T-helper 1 cell treated with Interleukin-12 subunit alpha and Interleukin-12 subunit beta and Interleukin-4 antibody, amounts not matched to agents 30 μg/mL and 1 μg/mL, for 36 hours (primary cell): ENCODE data around the gene COL4A2.

Experiments
- H3K27ac Mint-ChIP-seq: one replicate; pipeline ENCODE4 v1.8.0; 2021; ENCODE audit warnings: mild to moderate bottlenecking, mixed read lengths
- H3K27me3 Mint-ChIP-seq: one replicate; pipeline ENCODE4 v1.8.0; 2021; ENCODE audit warnings: low read depth, mixed read lengths
- H3K36me3 Mint-ChIP-seq: one replicate; pipeline ENCODE4 v1.8.0; 2021; ENCODE audit warnings: low read depth, mixed read lengths
- H3K4me1 Mint-ChIP-seq: one replicate; pipeline ENCODE4 v1.8.0; 2021; ENCODE audit warnings: low read depth, mixed read lengths
- H3K4me3 Mint-ChIP-seq: one replicate; pipeline ENCODE4 v1.8.0; 2021; ENCODE audit warnings: mild to moderate bottlenecking, moderate library complexity, mixed read lengths
- H3K9me3 Mint-ChIP-seq: one replicate; pipeline ENCODE4 v1.8.0; 2021; ENCODE audit warnings: mixed read lengths

COL4A2 gene

DNA sequence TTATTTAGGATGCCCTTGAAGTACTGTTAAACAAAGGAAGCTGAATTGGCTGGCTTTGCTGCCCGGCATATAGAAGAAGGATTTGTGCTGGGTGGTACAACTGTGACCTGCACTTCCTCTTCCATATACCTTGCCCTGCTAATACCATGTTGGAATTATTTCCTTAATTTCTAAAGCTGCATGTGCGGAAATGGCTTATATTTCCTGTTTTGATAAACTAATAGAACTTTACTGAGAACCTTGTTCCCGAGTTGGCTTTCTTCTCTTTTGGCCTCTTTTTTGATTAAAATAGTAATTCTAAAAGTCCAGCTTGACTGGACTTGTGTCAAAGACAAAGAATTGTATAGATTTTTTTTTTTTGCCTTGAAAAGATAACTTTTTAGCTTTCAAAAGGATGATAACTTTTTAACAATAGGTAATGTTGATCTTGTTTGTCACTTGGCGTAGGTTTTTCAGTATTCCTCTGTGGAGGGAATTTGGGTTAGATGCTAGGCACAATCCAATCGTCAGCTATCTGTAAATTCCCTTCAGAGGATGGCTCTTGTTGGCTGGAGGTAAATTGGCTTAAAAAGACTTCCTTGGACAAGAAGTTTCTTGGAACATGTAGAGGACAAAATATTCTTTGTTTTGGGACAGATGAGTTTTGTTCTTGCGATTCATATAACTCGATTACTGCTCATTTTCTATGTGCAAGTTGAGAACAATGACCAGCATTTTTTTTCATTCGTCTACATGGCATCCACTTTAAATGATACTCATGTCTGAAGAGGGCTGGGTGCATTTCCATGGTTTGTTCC lies 41.4 kb downstream of the COL4A2 start:
- H3K9me3 Mint-ChIP-seq = no peaks in the 10 kb centered on the region

DNA sequence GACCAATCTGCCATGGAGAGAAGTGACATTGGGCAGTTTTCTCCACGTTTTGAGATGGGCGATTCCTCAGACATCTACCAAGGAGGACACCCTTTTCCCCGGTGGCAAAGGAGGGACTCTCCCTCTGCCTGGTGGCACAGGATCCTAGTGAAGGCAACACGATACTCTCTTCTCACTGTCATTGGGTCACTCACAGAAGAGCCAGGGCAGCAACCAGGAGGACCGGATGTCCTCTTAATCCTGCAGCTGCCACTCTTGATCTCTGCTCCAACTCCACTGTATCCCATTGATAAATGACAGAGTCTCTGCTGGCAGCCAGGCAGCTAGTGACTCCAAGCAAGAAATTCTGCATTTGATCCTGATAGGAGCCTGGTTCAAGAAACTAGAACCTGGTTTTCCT lies 42.2 kb downstream of the COL4A2 start:
- H3K27me3 Mint-ChIP-seq = peaks cover 23% of the 10 kb centered on the region
- H3K4me3 Mint-ChIP-seq = no peak overlapping the region
- no peaks in the 10 kb centered on the region for H3K4me1 Mint-ChIP-seq
- no peak overlapping the region for H3K27ac Mint-ChIP-seq
- H3K9me3 Mint-ChIP-seq = no peaks in the 10 kb centered on the region
- H3K36me3 Mint-ChIP-seq = no peaks in the 10 kb centered on the region

More for the DNA sequence above, 41.4 kb downstream of the COL4A2 start:
- Mint-ChIP-seq H3K27me3 (peaks cover 28% of the 10 kb centered on the region), H3K27ac (no peak overlapping the region), H3K36me3 (no peaks in the 10 kb centered on the region), H3K4me3 (no peak overlapping the region), H3K4me1 (no peaks in the 10 kb centered on the region)

DNA sequence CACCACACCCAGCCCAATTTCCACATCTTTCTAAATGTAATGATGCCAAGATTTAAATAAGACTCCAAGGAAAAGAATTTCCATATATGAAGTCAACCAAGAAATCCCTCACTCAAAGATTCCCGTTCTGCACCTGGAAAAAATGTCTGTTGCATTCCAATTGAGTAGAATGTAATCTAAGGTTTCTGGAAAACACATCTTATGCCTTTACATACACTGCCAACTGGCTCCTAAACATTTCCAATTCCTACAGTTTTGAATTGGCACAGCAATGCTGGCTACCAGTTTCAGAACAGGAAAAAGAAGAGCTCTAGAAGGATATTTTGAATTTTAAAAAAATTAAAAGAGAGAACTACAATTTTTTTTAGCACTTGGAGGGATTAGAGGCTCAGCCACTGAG lies 43.0 kb downstream of the COL4A2 start:
- Mint-ChIP-seq H3K27ac (no peak overlapping the region), H3K4me1 (no peaks in the 10 kb centered on the region), H3K4me3 (no peak overlapping the region), H3K9me3 (no peaks in the 10 kb centered on the region), H3K36me3 (no peaks in the 10 kb centered on the region), H3K27me3 (peaks cover 23% of the 10 kb centered on the region)

DNA sequence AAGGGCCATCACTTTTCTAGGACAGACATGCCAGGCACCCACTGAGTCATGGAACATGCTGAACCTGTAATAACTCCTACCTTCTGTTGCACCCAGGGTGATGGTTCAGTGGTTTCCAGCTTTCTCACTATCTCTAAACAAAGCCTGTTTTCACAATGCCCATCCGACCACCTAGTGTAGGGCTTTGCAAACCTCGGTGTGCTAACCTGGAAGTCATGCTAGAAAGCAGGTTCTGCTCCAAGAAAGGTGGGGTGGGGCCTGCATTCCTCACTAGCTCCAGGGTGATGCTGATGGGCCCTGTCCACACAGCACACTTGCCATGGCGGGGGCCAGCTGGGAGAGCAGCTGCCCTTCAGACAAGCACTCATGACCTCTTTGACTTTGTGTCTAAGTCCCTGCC lies 43.4 kb downstream of the COL4A2 start:
- H3K4me1 Mint-ChIP-seq = no peaks in the 10 kb centered on the region
- peaks cover 23% of the 10 kb centered on the region for H3K27me3 Mint-ChIP-seq
- no peak overlapping the region for H3K4me3 Mint-ChIP-seq
- no peak overlapping the region for H3K27ac Mint-ChIP-seq
- H3K9me3 Mint-ChIP-seq = no peaks in the 10 kb centered on the region
- H3K36me3 Mint-ChIP-seq = no peaks in the 10 kb centered on the region

DNA sequence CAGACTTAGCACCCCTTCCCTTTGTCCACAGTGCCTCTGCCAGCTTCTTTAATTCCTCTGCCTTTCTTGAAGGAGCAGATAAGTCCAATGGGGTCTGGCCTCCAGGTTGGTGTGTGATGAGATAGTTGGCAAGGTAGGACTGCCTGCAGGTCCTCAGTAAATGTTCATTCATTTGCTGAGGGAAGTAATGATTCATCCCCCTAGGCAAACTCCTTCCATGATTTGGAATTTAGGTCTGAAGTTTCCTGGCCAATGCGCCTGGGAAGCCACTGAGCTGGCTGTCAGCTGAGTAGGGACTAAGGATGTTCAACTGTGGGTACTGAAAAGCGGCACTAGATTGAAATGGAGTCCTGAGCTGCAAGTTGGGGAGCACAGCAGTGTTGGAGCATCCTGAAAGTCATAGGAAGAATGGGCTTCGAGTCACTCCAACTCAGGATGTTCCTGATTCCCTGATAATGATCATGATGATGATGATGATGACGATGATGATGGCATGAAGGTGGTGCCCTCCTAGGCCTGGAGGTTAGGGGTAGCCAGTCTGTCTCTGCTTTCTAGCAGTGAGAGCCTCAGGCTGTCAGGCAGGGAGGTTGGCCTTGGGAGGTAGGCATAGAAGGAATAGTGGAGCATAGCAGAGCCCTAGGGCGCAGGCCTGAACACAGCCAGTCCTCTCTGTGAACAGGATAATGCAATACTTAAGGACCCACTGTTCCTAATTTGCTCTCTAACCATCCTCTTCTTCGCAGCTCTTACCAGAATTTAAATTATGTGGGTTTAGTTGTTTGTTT lies 44.7 kb downstream of the COL4A2 start:
- Mint-ChIP-seq H3K36me3 (no peaks in the 10 kb centered on the region), H3K4me1 (no peaks in the 10 kb centered on the region), H3K4me3 (no peak overlapping the region), H3K27ac (no peak overlapping the region), H3K27me3 (peaks cover 23% of the 10 kb centered on the region), H3K9me3 (no peaks in the 10 kb centered on the region)

DNA sequence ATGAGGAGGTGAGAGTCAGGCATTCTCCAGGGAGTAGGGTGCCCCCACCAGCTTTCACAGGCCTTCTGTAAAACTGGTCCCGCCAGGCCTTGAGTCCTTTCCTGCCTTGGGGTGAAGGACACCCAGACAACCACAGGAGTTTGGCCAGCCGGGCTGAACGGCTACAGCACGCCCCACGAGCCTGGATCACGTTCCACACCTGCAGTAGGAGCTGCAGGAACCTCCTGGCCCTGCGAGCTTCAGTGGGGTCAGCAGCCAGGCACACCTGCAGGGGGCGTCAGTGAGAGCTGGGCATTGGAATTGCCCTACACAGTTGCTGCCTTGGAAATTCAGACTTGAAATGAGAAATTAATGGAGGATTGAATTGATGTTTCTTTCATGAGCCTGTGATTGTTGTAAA lies 45.7 kb downstream of the COL4A2 start:
- H3K4me1 Mint-ChIP-seq = no peaks in the 10 kb centered on the region
- H3K4me3 Mint-ChIP-seq = no peak overlapping the region
- peaks cover 23% of the 10 kb centered on the region for H3K27me3 Mint-ChIP-seq
- no peak overlapping the region for H3K27ac Mint-ChIP-seq
- no peaks in the 10 kb centered on the region for H3K9me3 Mint-ChIP-seq
- no peaks in the 10 kb centered on the region for H3K36me3 Mint-ChIP-seq

DNA sequence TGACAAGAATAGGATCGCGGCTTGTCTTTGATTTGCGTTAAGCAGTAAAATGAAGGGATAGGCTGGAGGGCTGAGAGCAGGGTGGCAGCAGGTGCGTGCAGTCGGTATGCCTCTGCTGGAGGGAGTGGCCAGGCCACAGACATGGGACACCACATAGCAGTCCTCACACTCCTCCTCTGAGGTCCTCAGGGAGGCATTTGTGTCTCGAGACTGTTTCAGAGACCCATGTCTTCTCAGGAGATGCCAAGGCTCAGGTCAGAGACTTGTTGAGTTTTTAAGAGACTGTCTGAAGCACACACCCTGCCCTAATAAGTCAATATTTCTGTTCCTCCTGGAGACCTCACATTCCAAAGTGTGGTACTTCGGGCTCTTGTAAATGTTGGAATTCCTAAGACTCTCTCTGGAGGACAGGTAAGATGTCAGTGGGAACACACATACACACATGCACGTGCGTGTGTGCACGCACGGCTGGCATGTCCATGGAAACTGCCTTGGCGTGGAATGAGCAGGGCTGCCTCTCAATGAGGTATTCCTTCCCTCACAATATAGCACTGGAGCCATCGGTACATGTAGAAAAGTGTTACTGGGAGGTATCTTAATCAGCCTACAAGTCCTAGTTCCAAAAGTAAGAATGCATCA lies 46.4 kb downstream of the COL4A2 start:
- Mint-ChIP-seq H3K27ac (no peak overlapping the region), H3K27me3 (peaks cover 21% of the 10 kb centered on the region), H3K36me3 (no peaks in the 10 kb centered on the region), H3K4me1 (no peaks in the 10 kb centered on the region), H3K9me3 (no peaks in the 10 kb centered on the region), H3K4me3 (no peak overlapping the region)

DNA sequence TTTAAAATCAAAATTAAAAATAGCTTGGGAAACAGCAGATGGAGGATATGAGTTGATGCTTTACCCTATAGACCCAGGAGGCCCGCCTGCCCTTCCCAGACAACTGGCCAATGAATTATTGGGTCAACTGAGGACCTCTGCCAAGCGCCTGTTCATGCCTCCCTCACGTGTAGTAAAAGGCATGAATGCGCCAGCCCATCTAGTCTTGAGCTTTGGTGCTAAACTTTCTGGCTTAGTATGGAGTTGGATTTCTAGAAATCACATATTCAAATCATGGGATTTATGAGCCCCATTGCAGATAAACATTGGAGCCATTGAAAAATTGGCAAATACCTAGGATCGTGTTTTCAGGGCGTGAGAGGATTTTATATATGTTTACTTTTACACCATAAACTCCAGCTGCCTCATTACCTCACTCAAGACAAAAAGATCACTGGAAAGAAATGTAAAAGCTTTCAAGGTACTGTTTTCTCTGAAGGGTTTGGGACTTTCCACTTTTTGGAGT lies 47.1 kb downstream of the COL4A2 start:
- no peaks in the 10 kb centered on the region for H3K36me3 Mint-ChIP-seq

DNA sequence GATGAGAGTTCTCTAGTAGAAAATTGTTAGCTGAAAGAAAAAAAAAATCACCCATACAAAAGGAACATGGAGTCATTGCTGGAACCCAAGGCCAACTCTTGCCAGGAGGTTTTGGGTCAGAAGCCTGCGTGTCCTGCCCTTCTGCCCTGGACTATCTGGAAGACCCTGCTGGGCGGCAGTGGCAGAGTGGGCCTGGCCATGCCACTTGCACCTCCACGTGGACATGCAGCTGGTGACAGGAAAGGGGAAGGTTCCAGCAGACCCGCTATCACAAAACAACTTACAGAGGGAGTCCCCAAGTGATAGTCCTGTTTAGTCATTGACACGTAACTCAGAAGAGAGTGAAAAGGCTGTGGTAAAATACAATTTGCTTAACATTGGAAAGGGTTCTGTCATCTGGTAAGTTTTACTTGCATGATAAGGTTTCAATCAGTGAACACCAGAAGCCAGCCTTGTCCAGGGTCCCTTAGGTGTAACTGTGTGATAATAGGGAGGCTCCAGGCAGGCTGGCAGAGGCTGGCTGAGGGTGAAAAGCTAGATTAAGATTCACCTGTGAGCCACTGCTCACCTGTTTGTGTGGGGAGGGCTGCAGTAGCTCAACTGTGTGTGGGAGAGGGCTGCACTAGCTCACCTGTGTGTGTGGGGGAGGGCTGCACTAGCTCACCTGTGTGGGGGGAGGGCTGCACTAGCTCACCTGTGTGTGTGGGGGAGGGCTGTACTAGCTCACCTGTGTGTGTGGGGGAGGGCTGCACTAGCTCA lies 47.8 kb downstream of the COL4A2 start:
- Mint-ChIP-seq H3K9me3 (no peaks in the 10 kb centered on the region), H3K27ac (no peak overlapping the region), H3K36me3 (no peaks in the 10 kb centered on the region), H3K4me1 (no peaks in the 10 kb centered on the region), H3K4me3 (no peak overlapping the region), H3K27me3 (peaks cover 10% of the 10 kb centered on the region)

More for the DNA sequence above, 47.1 kb downstream of the COL4A2 start:
- H3K4me1 Mint-ChIP-seq = no peaks in the 10 kb centered on the region
- H3K27ac Mint-ChIP-seq = no peak overlapping the region
- no peak overlapping the region for H3K4me3 Mint-ChIP-seq
- no peaks in the 10 kb centered on the region for H3K9me3 Mint-ChIP-seq
- H3K27me3 Mint-ChIP-seq = peaks cover 16% of the 10 kb centered on the region

DNA sequence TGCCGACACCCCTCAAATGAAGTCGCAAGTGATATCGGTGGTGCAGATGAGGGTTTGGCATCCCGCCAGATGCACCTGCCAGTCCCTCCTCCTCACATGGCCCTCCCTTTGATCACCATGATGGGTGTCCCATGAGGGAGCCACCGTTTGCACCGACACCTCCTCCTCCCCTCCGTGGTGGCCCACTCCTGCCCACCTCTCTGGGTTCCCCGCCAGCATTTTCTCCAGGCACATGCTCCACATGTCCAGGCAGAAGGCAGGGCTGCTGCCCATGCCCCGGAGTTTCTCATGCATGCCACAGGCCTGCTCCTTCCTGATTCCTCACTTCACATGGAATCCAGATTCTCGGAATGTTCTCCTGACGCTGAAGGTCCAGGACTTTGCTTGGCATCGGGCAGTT lies 49.3 kb downstream of the COL4A2 start:
- H3K27me3 Mint-ChIP-seq = peaks cover 9% of the 10 kb centered on the region
- H3K9me3 Mint-ChIP-seq = no peaks in the 10 kb centered on the region
- no peaks in the 10 kb centered on the region for H3K36me3 Mint-ChIP-seq
- no peaks in the 10 kb centered on the region for H3K4me1 Mint-ChIP-seq
- H3K4me3 Mint-ChIP-seq = no peak overlapping the region
- no peak overlapping the region for H3K27ac Mint-ChIP-seq

DNA sequence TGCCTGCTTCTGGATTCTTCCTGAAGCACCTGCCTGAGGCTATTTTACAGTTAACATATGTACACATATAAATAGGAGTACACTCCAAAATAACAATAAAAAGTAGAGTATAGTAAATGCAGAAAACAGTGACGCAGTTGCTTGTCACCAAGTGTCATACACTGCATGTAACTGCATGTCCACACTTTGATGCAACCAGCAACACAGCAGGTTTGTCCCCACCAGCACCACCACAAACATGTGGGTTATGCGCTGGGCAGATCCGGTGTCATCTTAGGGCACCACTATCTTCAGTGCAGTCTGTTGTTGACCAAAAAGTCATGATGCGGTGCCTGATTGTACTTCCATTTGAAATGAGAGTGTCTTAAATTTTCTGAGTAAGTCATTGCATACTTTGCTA lies 51.3 kb downstream of the COL4A2 start:
- Mint-ChIP-seq H3K27ac (no peak overlapping the region), H3K27me3 (peaks cover 7% of the 10 kb centered on the region), H3K36me3 (no peaks in the 10 kb centered on the region), H3K9me3 (no peaks in the 10 kb centered on the region), H3K4me3 (no peak overlapping the region), H3K4me1 (no peaks in the 10 kb centered on the region)

DNA sequence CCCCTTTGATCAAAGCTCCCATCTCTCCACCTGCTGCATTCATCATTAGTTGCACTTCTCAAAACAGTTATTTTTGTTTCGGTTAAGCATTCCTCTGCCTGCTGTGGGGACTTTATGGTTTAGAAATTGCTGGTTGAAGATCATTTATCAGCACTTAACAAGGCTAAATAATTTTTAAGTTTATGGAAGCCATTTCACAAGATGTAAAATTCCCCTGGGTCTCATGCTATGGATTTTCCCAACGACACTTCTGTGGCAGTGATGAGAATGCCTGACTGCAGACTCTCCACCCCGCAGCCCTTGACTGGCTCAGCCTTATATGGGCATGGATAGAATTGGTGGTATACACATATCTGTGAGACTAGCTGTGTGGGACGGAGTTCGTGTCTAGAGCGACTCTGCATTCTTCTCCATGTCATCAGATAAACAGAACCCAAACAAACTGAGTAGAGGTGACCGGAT lies 52.8 kb downstream of the COL4A2 start:
- H3K36me3 Mint-ChIP-seq = no peaks in the 10 kb centered on the region
- H3K27ac Mint-ChIP-seq = no peak overlapping the region
- H3K4me3 Mint-ChIP-seq = no peak overlapping the region
- H3K4me1 Mint-ChIP-seq = no peaks in the 10 kb centered on the region
- no peaks in the 10 kb centered on the region for H3K9me3 Mint-ChIP-seq
- H3K27me3 Mint-ChIP-seq = peaks cover 4% of the 10 kb centered on the region

DNA sequence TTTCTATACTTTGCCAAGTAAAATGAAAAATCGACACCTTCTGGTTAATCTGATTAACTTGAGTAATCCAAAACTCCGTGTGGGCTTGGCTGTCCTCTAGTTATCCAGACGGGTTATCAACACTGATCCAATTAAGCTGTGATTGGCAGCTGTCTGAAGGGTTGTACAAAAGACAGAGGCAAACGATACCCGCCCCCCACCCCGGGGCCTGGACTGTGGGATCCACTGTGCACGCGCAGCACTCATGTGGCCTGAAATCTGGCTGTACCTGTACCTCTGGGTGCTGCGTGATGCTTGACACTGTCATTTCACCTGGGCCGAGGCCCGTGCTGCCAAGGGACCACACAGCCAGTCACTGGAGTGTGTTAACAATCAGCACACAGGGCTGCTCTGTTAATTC lies 53.5 kb downstream of the COL4A2 start:
- Mint-ChIP-seq H3K4me3 (no peak overlapping the region), H3K4me1 (no peaks in the 10 kb centered on the region)

DNA sequence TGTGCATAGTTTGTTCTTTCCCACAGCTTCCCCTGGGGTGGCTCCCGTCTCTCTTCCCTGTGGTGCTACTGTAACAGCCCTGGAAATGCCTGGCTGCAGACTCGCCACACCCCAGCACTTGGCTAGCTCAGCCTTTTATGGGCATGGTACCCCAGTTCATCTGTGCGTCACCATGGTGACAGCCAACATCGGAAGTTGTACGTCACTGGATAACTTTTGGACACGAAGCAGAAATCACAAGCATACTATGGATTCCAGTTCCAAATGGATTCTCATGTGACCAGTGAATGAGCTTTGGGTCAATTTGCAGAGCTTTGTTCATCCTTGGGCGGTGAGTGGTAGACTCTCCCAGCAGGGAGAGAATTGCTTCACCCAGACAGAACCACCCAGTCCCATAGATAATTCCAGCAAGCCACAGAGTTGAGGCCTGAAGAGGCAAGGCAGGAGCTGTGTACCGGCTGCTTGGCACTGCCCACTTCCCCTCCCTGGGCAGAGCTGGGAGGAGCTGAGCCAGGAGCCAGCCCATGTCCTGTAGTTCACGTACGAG lies 54.4 kb downstream of the COL4A2 start:
- peaks cover 4% of the 10 kb centered on the region for H3K27me3 Mint-ChIP-seq
- H3K36me3 Mint-ChIP-seq = no peaks in the 10 kb centered on the region
- H3K4me3 Mint-ChIP-seq = no peak overlapping the region
- H3K27ac Mint-ChIP-seq = no peak overlapping the region
- H3K4me1 Mint-ChIP-seq = no peaks in the 10 kb centered on the region
- no peaks in the 10 kb centered on the region for H3K9me3 Mint-ChIP-seq

More for the DNA sequence above, 53.5 kb downstream of the COL4A2 start:
- H3K9me3 Mint-ChIP-seq = no peaks in the 10 kb centered on the region
- no peaks in the 10 kb centered on the region for H3K36me3 Mint-ChIP-seq
- H3K27me3 Mint-ChIP-seq = peaks cover 4% of the 10 kb centered on the region
- H3K27ac Mint-ChIP-seq = no peak overlapping the region
